HepG2 (cell line): ENCODE data around the gene ZSCAN21. TPM values are rescaled to one million over a fixed set of nuclear protein-coding genes. Genes with fewer than 3 reads are reported as not detected.

Source experiments
- ATM ChIP-seq: fragments of 450-650 bp; IDR thresholded peaks from 2 replicates; pipeline ENCODE4 v1.7.1; 2017; ENCODE audit warnings: mild to moderate bottlenecking, borderline replicate concordance
- GATA4 ChIP-seq: sonication (generic); IDR thresholded peaks from 2 replicates; pipeline ENCODE4 v1.6.1; 2016; ENCODE audit warnings: antibody characterized with exemption, low read depth, borderline replicate concordance
- HNF4A ChIP-seq: sonication (generic); formaldehyde crosslinking; IDR thresholded peaks from 2 replicates; pipeline ENCODE4 v1.4.0; 2020; ENCODE audit warnings: missing genetic modification reagents
- HNRNPK ChIP-seq: fragments of 200-400 bp; formaldehyde crosslinking; IDR thresholded peaks from 2 replicates; pipeline ENCODE4 v1.6.1; 2018; ENCODE audit warnings: low read length, low read depth, moderate library complexity, mild to moderate bottlenecking; ENCODE audit not compliant: poor library complexity, severe bottlenecking
- IRX3 ChIP-seq: sonication (generic); formaldehyde crosslinking; IDR thresholded peaks from 2 replicates; pipeline ENCODE4 v1.8.1; 2023; ENCODE audit warnings: mild to moderate bottlenecking, low read depth, missing genetic modification reagents, borderline replicate concordance
- SMAD9 ChIP-seq: sonication (generic); formaldehyde crosslinking; IDR thresholded peaks from 2 replicates; pipeline ENCODE4 v1.5.1; 2020; ENCODE audit warnings: mild to moderate bottlenecking, missing genetic modification reagents
- SP140L ChIP-seq: sonication (generic); formaldehyde crosslinking; IDR thresholded peaks from 2 replicates; pipeline ENCODE4 v1.4.0; 2020; ENCODE audit warnings: missing genetic modification reagents, borderline replicate concordance
- THRA ChIP-seq: sonication (generic); formaldehyde crosslinking; IDR thresholded peaks from 2 replicates; pipeline ENCODE4 v1.4.0; 2020; ENCODE audit warnings: missing genetic modification reagents, borderline replicate concordance
- UBTF ChIP-seq: sonication (generic); formaldehyde crosslinking; IDR thresholded peaks from 2 replicates; pipeline ENCODE4 v1.4.0; 2020; ENCODE audit warnings: mild to moderate bottlenecking, missing genetic modification reagents
- XRCC5 ChIP-seq: fragments of 200-400 bp; formaldehyde crosslinking; optimal IDR thresholded peaks from 2 replicates; pipeline ENCODE3; 2017; ENCODE audit warnings: mild to moderate bottlenecking, low read length
- ZFP36 ChIP-seq: fragments of 150-350 bp; IDR thresholded peaks from 2 replicates; pipeline ENCODE4 v1.6.1; 2018; ENCODE audit warnings: borderline replicate concordance, low read length, low read depth; ENCODE audit not compliant: partially characterized antibody
- ZFP62 ChIP-seq: sonication (generic); formaldehyde crosslinking; IDR thresholded peaks from 2 replicates; pipeline ENCODE4 v1.4.0; 2020; ENCODE audit warnings: missing genetic modification reagents
- ZNF292 ChIP-seq: sonication (generic); formaldehyde crosslinking; IDR thresholded peaks from 2 replicates; pipeline ENCODE4 v1.8.1; 2022; ENCODE audit warnings: mild to moderate bottlenecking, low read depth, missing genetic modification reagents, borderline replicate concordance
- ZNF576 ChIP-seq: sonication (generic); formaldehyde crosslinking; IDR thresholded peaks from 2 replicates; pipeline ENCODE4 v1.4.0; 2020; ENCODE audit warnings: mild to moderate bottlenecking, missing genetic modification reagents
- polyA plus RNA-seq, 8 experiments: library from polyadenylated mRNA; depleted of rRNA in 3 of 8; stranded (reverse) in 7 of 8; unstranded in 1 of 8; fragments of >200 nt; fragmentation: Illumina TruSeq in 4 of 8; extraction: Trizol in 4 of 8; gene quantifications; 2 replicates each; pipeline versions ENCODE4 v1.2.1 to v1.2.3, GENCODE V29; 2011 to 2016; ENCODE audit warnings: low read depth in 4 of 8, missing spikeins in 1 of 8, mixed read lengths in 1 of 8; ENCODE audit not compliant: insufficient read depth in 1 of 8
- total RNA-seq, 5 experiments: library from RNA; depleted of rRNA; stranded (reverse); fragments of >200 nt; fragmentation: Illumina TruSeq; extraction: Trizol; gene quantifications; 2 replicates each; pipeline ENCODE4 v1.2.3, GENCODE V29; 2016; ENCODE audit warnings: low read depth in 1 of 5
- TF ChIP-seq, protein P1 (sequence below): sonication (generic); formaldehyde crosslinking; conservative IDR thresholded peaks from 2 replicates; pipeline ENCODE4 v1.8.0; 2022; ENCODE audit warnings: mild to moderate bottlenecking, moderate library complexity, missing genetic modification reagents
- TF ChIP-seq, protein P2 (sequence below): sonication (generic); formaldehyde crosslinking; IDR thresholded peaks from 2 replicates; pipeline ENCODE4 v1.5.0; 2020; ENCODE audit warnings: mild to moderate bottlenecking, missing genetic modification reagents, borderline replicate concordance
- TF ChIP-seq, protein P3 (sequence below): sonication (generic); formaldehyde crosslinking; IDR thresholded peaks from 2 replicates; pipeline ENCODE4 v1.5.0; 2020; ENCODE audit warnings: missing genetic modification reagents

Gene ZSCAN21
- total and polyA plus RNA-seq, 2 of the 13 experiments (the other 11 are each of a cell fraction or from before 2014, with no cell fraction given): 7.0 to 10.0 TPM

DNA sequence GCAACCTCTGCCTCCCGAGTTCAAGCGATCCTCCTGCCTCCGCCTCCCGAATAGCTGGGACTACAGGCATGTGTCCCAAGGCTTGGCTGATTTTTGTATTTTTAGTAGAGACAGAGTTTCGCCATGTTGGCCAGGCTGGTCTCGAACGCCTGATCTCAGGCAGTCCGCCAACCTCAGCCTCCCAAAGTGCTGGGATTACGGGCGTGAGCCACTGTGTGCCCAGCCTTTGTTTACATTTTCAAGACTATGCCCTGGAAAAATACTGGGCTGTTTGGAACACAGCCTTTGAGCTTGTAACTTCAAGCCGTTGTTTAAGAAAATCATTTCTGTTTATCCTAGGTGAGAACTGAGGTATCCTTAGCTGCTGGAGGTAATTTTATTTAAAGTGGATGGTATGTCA is 32.3 kb upstream of the ZSCAN21 start (continued):
- TF ChIP-seq HNF4A (CRISPR knock-in tag): 0 out of 2 replicates have a peak, but pooled peaks have one; percentile 38
- TF ChIP-seq ATM: no peak
- peak; percentile 46; the same call in 1 of the 2 replicates for TF ChIP-seq THRA
- no peak for TF ChIP-seq ZNF576
- 0 out of 2 replicates have a peak, but pooled peaks have one; percentile 26 for TF ChIP-seq UBTF
- no peak for TF ChIP-seq ZNF292 (CRISPR knock-in tag)
- TF ChIP-seq SMAD9 (CRISPR knock-in tag): no peak
- TF ChIP-seq ZFP62 (CRISPR knock-in tag): no peak
- TF ChIP-seq, protein P1, sequence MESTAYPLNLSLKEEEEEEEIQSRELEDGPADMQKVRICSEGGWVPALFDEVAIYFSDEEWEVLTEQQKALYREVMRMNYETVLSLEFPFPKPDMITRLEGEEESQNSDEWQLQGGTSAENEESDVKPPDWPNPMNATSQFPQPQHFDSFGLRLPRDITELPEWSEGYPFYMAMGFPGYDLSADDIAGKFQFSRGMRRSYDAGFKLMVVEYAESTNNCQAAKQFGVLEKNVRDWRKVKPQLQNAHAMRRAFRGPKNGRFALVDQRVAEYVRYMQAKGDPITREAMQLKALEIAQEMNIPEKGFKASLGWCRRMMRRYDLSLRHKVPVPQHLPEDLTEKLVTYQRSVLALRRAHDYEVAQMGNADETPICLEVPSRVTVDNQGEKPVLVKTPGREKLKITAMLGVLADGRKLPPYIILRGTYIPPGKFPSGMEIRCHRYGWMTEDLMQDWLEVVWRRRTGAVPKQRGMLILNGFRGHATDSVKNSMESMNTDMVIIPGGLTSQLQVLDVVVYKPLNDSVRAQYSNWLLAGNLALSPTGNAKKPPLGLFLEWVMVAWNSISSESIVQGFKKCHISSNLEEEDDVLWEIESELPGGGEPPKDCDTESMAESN: 0 out of 2 replicates have a peak, but pooled peaks have one; percentile 25
- TF ChIP-seq, protein P2, sequence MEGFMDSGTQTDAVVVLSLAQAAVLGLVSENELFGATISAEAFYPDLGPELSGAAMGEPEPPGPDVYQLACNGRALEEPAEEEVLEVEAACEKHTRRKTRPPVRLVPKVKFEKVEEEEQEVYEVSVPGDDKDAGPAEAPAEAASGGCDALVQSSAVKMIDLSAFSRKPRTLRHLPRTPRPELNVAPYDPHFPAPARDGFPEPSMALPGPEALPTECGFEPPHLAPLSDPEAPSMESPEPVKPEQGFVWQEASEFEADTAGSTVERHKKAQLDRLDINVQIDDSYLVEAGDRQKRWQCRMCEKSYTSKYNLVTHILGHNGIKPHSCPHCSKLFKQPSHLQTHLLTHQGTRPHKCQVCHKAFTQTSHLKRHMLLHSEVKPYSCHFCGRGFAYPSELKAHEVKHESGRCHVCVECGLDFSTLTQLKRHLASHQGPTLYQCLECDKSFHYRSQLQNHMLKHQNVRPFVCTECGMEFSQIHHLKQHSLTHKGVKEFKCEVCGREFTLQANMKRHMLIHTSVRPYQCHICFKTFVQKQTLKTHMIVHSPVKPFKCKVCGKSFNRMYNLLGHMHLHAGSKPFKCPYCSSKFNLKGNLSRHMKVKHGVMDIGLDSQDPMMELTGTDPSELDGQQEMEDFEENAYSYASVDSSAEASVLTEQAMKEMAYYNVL (CRISPR knock-in tag): no peak
- TF ChIP-seq HNRNPK: no peak
- TF ChIP-seq ZFP36: no peak
- no peak for TF ChIP-seq IRX3
- no peak for TF ChIP-seq GATA4
- TF ChIP-seq, protein P3, sequence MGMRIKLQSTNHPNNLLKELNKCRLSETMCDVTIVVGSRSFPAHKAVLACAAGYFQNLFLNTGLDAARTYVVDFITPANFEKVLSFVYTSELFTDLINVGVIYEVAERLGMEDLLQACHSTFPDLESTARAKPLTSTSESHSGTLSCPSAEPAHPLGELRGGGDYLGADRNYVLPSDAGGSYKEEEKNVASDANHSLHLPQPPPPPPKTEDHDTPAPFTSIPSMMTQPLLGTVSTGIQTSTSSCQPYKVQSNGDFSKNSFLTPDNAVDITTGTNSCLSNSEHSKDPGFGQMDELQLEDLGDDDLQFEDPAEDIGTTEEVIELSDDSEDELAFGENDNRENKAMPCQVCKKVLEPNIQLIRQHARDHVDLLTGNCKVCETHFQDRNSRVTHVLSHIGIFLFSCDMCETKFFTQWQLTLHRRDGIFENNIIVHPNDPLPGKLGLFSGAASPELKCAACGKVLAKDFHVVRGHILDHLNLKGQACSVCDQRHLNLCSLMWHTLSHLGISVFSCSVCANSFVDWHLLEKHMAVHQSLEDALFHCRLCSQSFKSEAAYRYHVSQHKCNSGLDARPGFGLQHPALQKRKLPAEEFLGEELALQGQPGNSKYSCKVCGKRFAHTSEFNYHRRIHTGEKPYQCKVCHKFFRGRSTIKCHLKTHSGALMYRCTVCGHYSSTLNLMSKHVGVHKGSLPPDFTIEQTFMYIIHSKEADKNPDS (CRISPR knock-in tag): no peak
- TF ChIP-seq SP140L (CRISPR knock-in tag): no peak
- no peak for TF ChIP-seq XRCC5
